ENCODE results near the gene PCDHGB5.

DNA sequence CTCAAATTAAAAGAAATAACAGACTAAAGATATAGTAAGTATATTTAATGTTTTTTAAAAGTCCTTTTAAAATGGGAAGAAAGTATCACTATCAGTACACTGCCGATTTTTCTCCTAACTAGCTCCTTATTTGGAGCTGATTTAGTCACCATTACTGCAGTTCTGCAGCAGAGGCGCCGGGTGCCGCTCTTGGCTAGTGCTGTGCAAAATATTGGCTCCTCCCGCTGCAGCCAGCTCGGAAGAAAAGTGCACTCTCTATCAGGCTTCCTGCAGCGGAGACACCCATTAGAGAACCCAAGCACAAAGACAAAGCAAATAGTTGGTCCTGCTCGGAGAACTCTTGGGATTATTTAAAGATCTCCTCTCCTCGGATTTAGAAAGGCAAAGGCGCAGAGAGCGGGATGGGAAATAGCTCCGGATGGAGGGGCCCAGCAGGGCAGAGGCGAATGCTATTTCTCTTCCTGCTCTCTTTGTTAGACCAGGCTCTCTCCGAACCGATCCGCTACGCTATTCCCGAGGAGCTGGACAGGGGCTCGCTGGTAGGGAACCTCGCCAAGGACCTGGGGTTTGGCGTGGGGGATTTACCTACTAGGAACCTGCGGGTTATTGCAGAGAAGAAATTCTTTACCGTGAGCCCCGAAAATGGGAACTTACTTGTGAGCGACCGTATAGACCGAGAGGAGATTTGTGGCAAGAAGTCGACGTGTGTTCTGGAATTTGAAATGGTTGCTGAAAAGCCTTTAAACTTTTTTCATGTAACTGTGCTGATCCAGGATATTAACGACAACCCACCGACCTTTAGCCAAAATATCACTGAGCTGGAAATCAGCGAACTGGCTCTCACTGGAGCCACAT lies 27.5 kb upstream of the PCDHGB5 start, which contains the start of gene PCDHGB3:
- TF ChIP-seq POLR2AphosphoS5 (IDR thresholded peaks at IDR 0.05) = no peak
- TF ChIP-seq, protein P1, sequence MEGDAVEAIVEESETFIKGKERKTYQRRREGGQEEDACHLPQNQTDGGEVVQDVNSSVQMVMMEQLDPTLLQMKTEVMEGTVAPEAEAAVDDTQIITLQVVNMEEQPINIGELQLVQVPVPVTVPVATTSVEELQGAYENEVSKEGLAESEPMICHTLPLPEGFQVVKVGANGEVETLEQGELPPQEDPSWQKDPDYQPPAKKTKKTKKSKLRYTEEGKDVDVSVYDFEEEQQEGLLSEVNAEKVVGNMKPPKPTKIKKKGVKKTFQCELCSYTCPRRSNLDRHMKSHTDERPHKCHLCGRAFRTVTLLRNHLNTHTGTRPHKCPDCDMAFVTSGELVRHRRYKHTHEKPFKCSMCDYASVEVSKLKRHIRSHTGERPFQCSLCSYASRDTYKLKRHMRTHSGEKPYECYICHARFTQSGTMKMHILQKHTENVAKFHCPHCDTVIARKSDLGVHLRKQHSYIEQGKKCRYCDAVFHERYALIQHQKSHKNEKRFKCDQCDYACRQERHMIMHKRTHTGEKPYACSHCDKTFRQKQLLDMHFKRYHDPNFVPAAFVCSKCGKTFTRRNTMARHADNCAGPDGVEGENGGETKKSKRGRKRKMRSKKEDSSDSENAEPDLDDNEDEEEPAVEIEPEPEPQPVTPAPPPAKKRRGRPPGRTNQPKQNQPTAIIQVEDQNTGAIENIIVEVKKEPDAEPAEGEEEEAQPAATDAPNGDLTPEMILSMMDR (IDR thresholded peaks at IDR 0.05; ENCODE audit: poor library complexity, severe bottlenecking) = no peak
- TF ChIP-seq EZH2 (IDR thresholded peaks at IDR 0.05; ENCODE audit: borderline replicate concordance, insufficient read depth, low read length, poor library complexity, severe bottlenecking) = no peak
- no peak for TF ChIP-seq EP300 (conservative IDR thresholded peaks at IDR 0.05; ENCODE audit: poor library complexity, severe bottlenecking)
- TF ChIP-seq TAF1 (IDR thresholded peaks at IDR 0.05; ENCODE audit: low read depth) = no peak
- TF ChIP-seq RAD21 (conservative IDR thresholded peaks at IDR 0.05) = no peak
- no peak for TF ChIP-seq MXI1 (conservative IDR thresholded peaks at IDR 0.05; ENCODE audit: poor library complexity, severe bottlenecking)
- TF ChIP-seq, protein P2, sequence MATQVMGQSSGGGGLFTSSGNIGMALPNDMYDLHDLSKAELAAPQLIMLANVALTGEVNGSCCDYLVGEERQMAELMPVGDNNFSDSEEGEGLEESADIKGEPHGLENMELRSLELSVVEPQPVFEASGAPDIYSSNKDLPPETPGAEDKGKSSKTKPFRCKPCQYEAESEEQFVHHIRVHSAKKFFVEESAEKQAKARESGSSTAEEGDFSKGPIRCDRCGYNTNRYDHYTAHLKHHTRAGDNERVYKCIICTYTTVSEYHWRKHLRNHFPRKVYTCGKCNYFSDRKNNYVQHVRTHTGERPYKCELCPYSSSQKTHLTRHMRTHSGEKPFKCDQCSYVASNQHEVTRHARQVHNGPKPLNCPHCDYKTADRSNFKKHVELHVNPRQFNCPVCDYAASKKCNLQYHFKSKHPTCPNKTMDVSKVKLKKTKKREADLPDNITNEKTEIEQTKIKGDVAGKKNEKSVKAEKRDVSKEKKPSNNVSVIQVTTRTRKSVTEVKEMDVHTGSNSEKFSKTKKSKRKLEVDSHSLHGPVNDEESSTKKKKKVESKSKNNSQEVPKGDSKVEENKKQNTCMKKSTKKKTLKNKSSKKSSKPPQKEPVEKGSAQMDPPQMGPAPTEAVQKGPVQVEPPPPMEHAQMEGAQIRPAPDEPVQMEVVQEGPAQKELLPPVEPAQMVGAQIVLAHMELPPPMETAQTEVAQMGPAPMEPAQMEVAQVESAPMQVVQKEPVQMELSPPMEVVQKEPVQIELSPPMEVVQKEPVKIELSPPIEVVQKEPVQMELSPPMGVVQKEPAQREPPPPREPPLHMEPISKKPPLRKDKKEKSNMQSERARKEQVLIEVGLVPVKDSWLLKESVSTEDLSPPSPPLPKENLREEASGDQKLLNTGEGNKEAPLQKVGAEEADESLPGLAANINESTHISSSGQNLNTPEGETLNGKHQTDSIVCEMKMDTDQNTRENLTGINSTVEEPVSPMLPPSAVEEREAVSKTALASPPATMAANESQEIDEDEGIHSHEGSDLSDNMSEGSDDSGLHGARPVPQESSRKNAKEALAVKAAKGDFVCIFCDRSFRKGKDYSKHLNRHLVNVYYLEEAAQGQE (IDR thresholded peaks at IDR 0.05; ENCODE audit: borderline replicate concordance) = no peak
- no peak for TF ChIP-seq SMC3 (conservative IDR thresholded peaks at IDR 0.05; ENCODE audit: poor library complexity)

Measured in neural cell (in vitro differentiated cells).